Heart left ventricle (tissue), 13 donors: Measurements from ENCODE around the gene KCTD5.

Experiments used
- CTCF ChIP-seq, 12 donors: fragments of 200-600 bp; sonication (generic) in 4 of 12; IDR thresholded peaks; one replicate each; pipeline versions ENCODE4 v1.5.0 to v1.8.0; 2018 to 2022; ENCODE audit warnings: antibody characterized with exemption in 12 of 12, mild to moderate bottlenecking in 5 of 12
- POLR2A ChIP-seq, 2 donors: fragments of 450-650 bp; IDR thresholded peaks; one replicate each; pipeline ENCODE4 v1.6.1; 2017; ENCODE audit warnings: antibody characterized with exemption in 2 of 2, mild to moderate bottlenecking in 2 of 2, moderate library complexity in 2 of 2
- donor health status: ischemic (EF 13 %, LVEDD 7.1; RV severe dilation, severe dysfunction).
- donor health status: DM: no; HTN: yes; CAD: no.
- donor health status: DM: no; HTN: no; CAD: no.
- donor health status: ischemic (EF 25% LVEDD 6.9; RV normal size, moderate dysfunction).
- donor health status: ischemic (EF 25% LVEDD 5.7; RV mildly dilated, moderate dysfunction).
- donor health status: ischemic (EF 35%, LVEDD 5.7; RV mildly dilated, moderate dysfunction).
- donor health status: nonischemic (EF 11% LVEDD 7.7; RV severe dilation, severe dysfunction).
- donor health status: DM: yes; HTN: yes; CAD: no.
- donor health status: PGD.
- donor health status: ischemic (EF 29% LVEDD 5.4; RV normal size, mild dysfunction).
- donor health status: nonischemic (EF 23%, LVEDD 6.1; RV moderate dilation, normal function).

DNA sequence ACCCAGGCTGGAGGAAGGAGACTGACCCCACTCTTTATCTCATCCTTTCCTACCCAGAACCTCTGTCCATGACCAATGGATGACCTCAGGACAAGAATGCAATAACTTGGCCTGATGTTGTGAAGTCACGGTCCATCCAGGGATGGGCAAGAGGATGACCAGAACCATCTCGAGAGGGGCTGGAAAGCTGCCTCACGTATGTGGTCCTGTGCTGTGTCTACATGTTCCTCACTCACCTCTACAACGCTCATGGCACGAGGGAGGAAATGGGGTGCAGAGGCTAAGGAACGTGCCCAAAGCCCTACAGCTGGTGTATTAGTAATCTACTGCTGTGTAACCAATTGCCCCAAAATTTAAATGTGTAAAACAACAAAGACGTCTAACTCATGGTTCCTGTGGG is 7.3 kb upstream of the KCTD5 start:
- TF ChIP-seq POLR2A (IDR thresholded peaks at IDR 0.05) (no peak), CTCF (IDR thresholded peaks at IDR 0.05) (no peak)
